HG03442 (cell line): Measurements from ENCODE around the gene FAAP20.

Experiments
- ATAC-seq: cut with Tn5 transposase; IDR thresholded peaks from one replicate; pipeline ENCODE4 v1.9.1; 2021; ENCODE audit warnings: mild to moderate bottlenecking, moderate library complexity; ENCODE audit not compliant: unreplicated experiment

Gene FAAP20

GRCh38 chr1:2180297-2181245, 14.0 kb downstream of the FAAP20 start:
- ATAC-seq: no peak

DNA sequence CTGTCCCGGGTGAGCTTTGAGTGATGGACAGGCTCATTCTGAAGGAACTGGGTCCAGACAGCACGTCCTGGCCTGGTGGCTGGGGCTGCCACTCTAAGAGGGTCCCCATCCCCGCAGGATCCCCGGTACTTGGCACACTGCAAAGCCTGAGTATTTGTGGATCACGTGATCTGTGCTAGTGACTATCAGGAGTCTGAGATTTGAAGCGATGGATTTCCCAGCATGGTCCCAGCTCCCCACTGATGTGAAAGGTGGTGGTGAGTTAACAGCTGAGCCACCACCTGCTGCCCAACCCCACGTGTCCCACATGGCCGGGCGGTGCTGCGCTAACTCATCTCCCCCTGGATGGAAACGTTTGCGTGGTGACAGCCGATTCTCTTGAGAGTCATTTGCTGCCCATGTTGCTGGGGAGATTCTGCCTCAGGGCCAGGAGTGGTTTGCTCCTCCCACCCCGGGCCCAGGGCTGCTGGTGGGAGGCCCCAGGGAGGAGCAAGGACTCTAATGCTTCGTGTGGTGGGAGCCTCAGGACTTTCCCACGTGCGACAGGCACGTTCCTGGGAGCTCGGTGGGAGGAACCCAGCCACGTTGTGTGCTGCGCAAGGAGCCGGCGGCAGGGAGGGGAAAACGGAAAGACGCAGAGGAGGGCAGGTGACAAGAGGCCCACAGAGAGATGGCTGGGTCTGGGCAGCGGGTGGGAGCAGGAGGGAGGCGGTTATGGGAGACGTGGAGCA, 15.1 kb downstream of the FAAP20 start:
- no peak for ATAC-seq

- no peak for ATAC-seq
Measured at GRCh38 chr1:2178875-2179274, 15.7 kb downstream of the FAAP20 start.

DNA sequence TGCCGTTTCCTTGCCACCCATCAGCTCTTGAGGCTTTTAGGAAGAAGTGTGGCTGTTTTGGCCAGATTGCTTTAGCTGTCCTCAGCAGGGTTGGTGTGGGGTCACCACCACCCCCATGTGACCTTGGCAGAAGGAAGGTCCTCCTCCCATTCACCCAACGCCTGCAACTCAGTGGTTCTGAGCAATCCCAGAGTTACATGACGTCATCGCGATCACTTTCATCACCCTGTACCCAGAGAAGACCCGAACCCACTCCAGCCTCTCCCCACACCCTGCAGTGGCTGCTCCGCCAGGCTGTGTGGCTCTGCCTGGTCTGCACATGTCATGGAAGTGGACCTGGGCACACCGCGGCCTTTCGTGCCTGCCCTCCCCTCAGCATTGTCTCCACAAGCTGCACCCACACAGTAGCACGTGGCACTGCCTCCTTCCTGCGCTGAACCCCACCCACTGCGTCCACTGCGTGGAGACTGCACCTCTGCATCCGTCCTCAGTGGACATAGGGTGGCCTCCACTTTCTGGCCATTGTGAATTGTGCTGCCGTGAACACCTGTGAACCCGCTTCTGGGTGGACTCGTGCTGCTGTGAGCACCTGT, 16.5 kb downstream of the FAAP20 start:
- ATAC-seq: no peak

DNA sequence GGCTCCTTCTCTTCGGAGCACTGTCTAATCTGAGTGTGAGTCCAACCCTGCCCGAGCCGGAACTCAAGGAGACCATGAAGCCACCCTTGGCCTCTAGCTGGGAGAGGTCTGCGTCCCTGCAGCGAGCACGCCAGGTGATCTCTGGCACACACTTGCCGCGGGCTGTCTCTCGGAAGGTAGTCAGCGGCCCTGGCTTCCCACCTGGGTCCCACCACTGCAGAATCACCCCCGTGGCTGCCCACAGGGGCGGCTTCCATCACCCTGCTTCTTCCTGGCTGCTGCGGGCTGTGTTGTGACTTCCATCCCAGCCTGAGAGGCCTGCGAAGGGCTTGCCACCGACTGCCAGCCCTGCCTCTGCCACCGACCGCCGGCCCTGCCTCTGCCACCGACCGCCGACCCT, 17.0 kb downstream of the FAAP20 start:
- ATAC-seq: no peak

GRCh38 chr1:2176615-2177014, 18.0 kb downstream of the FAAP20 start:
- no peak for ATAC-seq

DNA sequence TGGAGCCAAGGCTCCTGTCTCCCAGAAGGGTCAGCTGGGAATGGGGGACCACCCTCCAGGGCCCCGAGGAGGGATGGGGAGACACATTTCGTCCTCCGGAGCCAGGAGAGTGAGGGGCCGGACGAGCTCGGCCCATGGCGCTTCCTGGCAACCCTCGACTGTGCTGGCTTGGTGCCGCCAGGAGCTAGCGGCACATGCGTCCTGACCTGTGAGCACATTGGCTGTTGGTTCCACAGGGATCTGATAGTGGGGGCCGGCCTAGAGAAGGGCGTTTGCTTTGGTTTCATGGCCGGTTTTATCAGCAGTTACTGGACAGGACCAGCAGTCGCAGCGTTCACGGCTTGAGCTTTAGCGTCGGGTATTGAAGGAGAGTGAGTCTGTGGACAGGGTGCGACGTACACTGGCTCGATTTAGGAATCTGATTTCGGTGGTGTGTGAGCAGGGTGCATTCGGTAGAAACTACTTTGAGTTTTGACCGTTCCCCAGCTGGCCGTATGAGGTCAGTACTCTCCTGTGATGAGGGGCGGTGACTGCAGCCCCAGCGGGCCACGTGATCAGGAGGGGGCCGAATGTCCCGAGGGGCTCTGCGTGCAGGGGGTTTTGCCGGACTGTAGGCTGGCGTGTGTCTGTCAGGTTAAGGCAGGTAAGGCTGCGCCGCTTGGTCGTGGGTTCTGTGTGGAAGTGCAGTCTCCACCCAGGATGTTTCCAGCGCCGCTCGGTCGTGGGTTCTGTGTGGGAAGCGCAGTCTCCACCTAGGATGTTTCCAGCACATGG, 18.7 kb downstream of the FAAP20 start:
- ATAC-seq: no peak

GRCh38 chr1:2175055-2175414, 19.5 kb downstream of the FAAP20 start:
- no peak for ATAC-seq

- no peak for ATAC-seq
Measured at GRCh38 chr1:2174348-2175054, 20.1 kb downstream of the FAAP20 start.

DNA sequence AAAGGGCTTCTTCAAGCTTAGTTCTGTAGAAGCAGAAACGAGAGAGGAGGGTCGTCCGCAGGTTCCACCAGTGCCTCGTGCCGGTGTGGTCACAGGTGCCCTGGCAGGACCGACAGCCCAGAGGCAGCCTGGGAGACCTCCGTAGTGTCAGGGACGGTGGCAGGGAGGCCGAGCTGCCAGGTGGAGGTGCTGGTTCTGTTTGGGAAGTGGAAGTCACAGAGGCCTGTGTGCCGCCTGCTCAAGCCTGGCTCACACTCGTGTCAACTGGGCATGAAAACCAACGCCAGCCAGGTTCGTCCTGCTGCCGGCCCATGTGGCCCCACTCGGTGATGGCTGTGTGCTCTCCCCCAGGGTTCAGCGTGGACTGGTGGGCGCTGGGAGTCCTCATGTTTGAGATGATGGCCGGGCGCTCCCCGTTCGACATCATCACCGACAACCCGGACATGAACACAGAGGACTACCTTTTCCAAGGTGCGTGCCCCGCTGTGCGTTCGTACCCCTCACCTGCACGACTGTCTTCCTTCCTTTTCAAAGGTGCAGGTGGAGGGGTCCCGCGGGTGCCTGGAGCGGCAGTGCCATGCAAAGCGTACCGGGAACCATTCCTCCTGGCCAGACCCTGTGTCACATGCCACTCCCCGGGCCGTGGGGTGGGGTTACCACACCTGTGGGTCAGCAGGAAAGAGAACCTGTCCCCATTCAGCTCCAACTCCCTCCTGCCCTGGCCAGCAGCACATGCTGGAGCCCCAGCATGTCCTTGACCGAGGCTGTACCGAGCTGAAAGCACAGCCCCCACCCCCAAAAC, 20.8 kb downstream of the FAAP20 start:
- no peak for ATAC-seq

DNA sequence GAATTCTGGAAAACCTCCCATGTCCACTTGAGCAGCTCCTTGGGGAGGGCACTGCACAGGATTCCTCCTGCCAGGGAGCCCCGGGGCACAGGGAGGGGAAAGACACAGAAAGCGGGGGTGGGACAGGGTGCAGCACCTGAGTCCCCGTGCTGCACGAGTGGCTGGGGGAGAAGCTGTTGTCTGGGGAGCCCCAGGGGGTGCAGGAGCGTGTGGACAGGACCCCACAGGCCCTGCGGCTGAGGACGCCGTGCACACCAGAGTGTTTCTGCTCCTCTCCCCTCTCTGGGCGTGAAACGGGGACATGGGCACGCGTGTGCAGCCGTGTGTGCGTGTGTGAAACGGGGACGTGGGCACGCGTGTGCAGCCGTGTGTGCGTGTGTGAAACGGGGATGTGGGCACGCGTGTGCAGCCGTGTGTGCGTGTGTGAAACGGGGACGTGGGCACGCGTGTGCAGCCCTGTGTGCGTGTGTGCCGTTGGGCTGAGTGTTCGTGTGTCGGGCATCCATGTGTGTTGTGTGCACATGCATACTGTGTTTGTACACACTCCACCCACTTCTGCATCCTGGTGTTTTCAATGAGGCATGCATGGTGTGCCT, 21.9 kb downstream of the FAAP20 start:
- no peak for ATAC-seq

DNA sequence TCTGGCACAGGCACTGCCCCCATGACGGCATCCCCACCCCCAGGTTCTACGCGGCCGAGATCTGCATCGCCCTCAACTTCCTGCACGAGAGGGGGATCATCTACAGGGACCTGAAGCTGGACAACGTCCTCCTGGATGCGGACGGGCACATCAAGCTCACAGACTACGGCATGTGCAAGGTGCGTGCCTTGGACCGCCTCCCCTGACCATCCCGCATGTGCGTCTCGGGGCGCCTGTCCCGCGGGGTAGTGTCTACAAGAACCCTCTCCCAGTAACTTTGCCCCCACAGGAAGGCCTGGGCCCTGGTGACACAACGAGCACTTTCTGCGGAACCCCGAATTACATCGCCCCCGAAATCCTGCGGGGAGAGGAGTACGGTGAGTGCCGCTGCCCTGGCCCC, 22.6 kb downstream of the FAAP20 start:
- ATAC-seq: no peak

DNA sequence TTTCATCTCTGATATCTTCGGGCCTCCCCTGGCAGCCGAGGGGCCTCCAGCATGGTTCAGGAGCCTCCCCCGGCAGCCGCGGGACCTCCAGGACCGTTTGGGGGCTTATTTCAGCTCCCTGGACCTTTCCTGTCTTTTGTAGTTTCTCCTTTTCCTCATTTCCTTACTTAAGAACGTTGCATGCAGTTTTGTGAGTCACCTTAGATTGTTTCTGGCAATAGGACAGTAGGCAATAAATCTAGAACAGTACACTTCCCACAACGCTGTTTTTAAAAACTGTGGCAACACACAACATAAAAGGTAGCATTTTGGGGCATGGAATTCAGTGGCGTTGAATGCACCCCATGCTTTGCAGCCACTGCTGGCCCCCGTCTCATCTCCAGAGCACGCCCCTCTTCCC, 24.4 kb downstream of the FAAP20 start:
- ATAC-seq: no peak

GRCh38 chr1:2169200-2169836, 25.3 kb downstream of the FAAP20 start:
- ATAC-seq: no peak

GRCh38 chr1:2168535-2168934, 26.0 kb downstream of the FAAP20 start:
- ATAC-seq: no peak

GRCh38 chr1:2168090-2168489, 26.5 kb downstream of the FAAP20 start:
- no peak for ATAC-seq

DNA sequence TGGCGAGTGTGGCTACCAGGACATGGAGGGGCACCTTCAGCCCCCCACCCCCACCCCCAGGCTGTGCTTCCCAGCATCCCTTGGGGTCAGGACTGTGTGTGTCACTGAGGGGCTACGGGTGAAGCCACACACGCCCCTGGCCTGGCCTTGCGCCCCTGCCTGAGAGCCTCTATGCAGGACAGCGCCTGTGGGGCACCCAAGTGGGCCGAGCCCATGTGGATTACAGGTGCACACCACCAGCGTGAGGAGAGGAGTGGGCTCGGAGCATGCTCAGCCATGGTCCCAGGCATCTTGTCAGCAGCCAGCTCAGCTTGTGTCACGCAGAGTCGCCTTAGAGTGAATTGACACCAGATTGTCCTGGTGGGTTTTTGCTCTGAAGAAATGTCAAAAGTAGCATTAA, 27.9 kb downstream of the FAAP20 start:
- no peak for ATAC-seq

- ATAC-seq: no peak
Measured at GRCh38 chr1:2166254-2166653, 28.3 kb downstream of the FAAP20 start.

- no peak for ATAC-seq
Measured at GRCh38 chr1:2165646-2166045, 28.9 kb downstream of the FAAP20 start.
